H1 (cell line): ENCODE results near the gene ARHGAP42. TPM values are rescaled to one million over a fixed set of nuclear protein-coding genes. Genes with fewer than 3 reads are reported as not detected.

Experiments
- GTF2F1 ChIP-seq: IDR thresholded peaks from 2 replicates; pipeline ENCODE4 v1.6.1; 2012; ENCODE audit warnings: low read depth, low read length, improper control_type of control experiment, borderline replicate concordance
- TCF12 ChIP-seq: IDR thresholded peaks from 2 replicates; pipeline ENCODE4 v1.6.1; 2011; ENCODE audit warnings: low read depth, mild to moderate bottlenecking, low read length
- polyA plus RNA-seq, 7 experiments: library from polyadenylated mRNA; depleted of rRNA in 3 of 7; stranded (reverse) in 5 of 7; unstranded in 2 of 7; fragments of >200 nt in 5 of 7; fragments of 200-250 nt in 2 of 7; gene quantifications; 1 replicate in 5 of 7; 2 replicates in 1 of 7; 4 replicates in 1 of 7; pipeline versions ENCODE4 v1.2.1 to v1.2.3, GENCODE V29; 2011 to 2013; ENCODE audit warnings: missing spikeins in 2 of 7, mixed read lengths in 2 of 7
- total RNA-seq: library from RNA; stranded (reverse); fragmentation: NEBNext Ultra II Directional; extraction: Animal tissue kit (Norgen Biotek cat#: 25700); gene quantifications from 2 replicates; pipeline ENCODE4 v1.2.1, GENCODE V29; 2021
- TF ChIP-seq, protein P1 (sequence below): IDR thresholded peaks from 2 replicates; pipeline ENCODE4 v1.6.1; 2012; ENCODE audit warnings: inconsistent platforms
- TF ChIP-seq, protein P2 (sequence below): IDR thresholded peaks from 2 replicates; pipeline ENCODE4 v1.6.1; 2012; ENCODE audit warnings: low read length, inconsistent platforms

ARHGAP42 gene
- total and polyA plus RNA-seq, 2 of the 8 experiments (the other 6 are each of a cell fraction or from before 2014, with no cell fraction given), result 22.2 to 33.5 TPM

DNA sequence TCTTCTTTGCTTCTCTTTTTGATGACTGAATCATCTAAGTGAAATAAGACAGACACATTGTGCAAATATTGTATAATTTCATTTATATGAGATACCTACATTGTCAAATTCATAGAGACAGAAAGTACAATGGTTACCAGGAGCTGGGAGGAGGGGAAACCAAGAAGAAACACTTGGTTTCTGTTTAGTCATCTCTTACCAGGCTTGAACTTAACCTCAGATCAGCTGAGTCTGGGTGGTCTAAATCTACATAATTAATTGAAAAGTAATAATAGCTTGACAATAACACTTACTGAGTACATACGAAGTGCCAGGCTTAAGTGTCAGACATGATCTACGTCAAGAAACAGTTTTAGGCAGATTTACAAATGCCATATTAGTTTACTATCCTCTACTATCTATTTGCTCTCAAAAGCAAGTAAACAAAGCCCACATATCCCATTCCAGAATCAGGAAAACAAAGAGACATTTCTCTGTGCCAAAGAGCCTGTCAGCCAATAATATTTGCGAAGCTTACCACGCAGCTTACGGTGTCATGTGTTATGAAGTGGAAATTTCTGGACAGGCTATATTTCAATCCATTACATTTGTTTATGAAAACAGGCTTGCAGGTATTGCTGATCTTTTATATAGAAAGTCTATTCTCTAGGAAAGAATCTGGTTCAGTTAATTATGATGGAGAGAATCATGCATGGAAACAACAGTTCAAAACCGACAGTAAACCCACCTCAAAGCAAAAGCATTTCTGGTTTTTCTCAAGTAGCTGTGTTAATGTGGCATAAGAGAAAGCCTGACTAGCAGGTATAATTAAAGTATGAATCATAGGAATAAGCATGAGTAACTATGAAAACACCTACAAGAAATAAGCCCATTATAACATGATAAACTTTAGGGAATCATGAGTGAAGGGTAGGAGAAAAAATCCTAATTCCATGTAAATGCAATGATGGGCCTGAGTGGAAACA lies 2.7 kb upstream of the ARHGAP42 start (continued):
- TF ChIP-seq, protein P1, sequence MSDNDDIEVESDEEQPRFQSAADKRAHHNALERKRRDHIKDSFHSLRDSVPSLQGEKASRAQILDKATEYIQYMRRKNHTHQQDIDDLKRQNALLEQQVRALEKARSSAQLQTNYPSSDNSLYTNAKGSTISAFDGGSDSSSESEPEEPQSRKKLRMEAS, result no peak
- TF ChIP-seq GTF2F1 (no peak), TCF12 (no peak)
- TF ChIP-seq, protein P2, sequence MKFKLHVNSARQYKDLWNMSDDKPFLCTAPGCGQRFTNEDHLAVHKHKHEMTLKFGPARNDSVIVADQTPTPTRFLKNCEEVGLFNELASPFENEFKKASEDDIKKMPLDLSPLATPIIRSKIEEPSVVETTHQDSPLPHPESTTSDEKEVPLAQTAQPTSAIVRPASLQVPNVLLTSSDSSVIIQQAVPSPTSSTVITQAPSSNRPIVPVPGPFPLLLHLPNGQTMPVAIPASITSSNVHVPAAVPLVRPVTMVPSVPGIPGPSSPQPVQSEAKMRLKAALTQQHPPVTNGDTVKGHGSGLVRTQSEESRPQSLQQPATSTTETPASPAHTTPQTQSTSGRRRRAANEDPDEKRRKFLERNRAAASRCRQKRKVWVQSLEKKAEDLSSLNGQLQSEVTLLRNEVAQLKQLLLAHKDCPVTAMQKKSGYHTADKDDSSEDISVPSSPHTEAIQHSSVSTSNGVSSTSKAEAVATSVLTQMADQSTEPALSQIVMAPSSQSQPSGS, result no peak
